Activated CD8-positive, alpha-beta T cell treated with anti-CD3 and anti-CD28 coated beads, Interleukin-2, amount 10 ng/mL, durations not matched to agents 7 days and 5 days (primary cell): ENCODE data around the gene KAT8. TPM values are rescaled to one million over a fixed set of nuclear protein-coding genes. Genes with fewer than 3 reads are reported as not detected.
"Not testable (repeated sequence)": the region's sequence is repeated elsewhere in the genome, so short reads cannot be mapped to it uniquely, and the experiment has no call there.

Source experiments
- ATAC-seq: fragments of 150-1000 bp; cut with Tn5 transposase; one replicate; pipeline ENCODE4 v1.10.0; 2021; ENCODE audit warnings: moderate library complexity
- CTCF ChIA-PET: fragments of 350-600 bp; sonication (Branson Sonifier 250); formaldehyde crosslinking; loops from one replicate; lab custom pipeline; 2021; ENCODE audit warnings: antibody characterized with exemption; lab: Charles Lee
- POLR2A ChIA-PET: fragments of 350-600 bp; sonication (Branson Sonifier 250); formaldehyde crosslinking; loops from one replicate; lab custom pipeline; 2021; ENCODE audit warnings: antibody characterized with exemption; lab: Charles Lee
- DNase-seq: peaks from one replicate; pipeline ENCODE4 v3.0.0-alpha.2; 2020
- H3K27ac Mint-ChIP-seq: one replicate; pipeline ENCODE4 v1.8.0; 2021; ENCODE audit warnings: mild to moderate bottlenecking, mixed read lengths
- H3K27me3 Mint-ChIP-seq: one replicate; pipeline ENCODE4 v1.8.0; 2021; ENCODE audit warnings: low read depth, mixed read lengths
- H3K36me3 Mint-ChIP-seq: one replicate; pipeline ENCODE4 v1.8.0; 2021; ENCODE audit warnings: low read depth, mixed read lengths
- H3K4me1 Mint-ChIP-seq: one replicate; pipeline ENCODE4 v1.8.0; 2021; ENCODE audit warnings: low read depth, mixed read lengths
- H3K4me3 Mint-ChIP-seq: one replicate; pipeline ENCODE4 v1.8.0; 2021; ENCODE audit warnings: mild to moderate bottlenecking, mixed read lengths
- H3K9me3 Mint-ChIP-seq: one replicate; pipeline ENCODE4 v1.8.0; 2022; ENCODE audit warnings: mixed read lengths; ENCODE audit not compliant: insufficient read depth
- total RNA-seq, 2 experiments: library from RNA; stranded (reverse); gene quantifications; one replicate each; pipeline ENCODE4 v1.2.3, GENCODE V29; 2021

Gene KAT8
- total RNA-seq, 2 experiments from 2014 or later = 58.6 to 63.8 TPM

- POLR2A ChIA-PET = interaction anchor here (0.9 to 1.2 kb wide), 2 partner anchors 23 to 27 kb away, joined by 4 read pairs; partner anchors contain the start of gene FUS
- DNase-seq (no peak), ATAC-seq (no peak)
- Mint-ChIP-seq H3K4me1 (peaks cover 12% of the 10 kb centered on the region), H3K9me3 (no peaks in the 10 kb centered on the region), H3K36me3 (no peaks in the 10 kb centered on the region), H3K27ac (no peak overlapping the region), H3K27me3 (peaks cover 11% of the 10 kb centered on the region), H3K4me3 (peak overlapping the region; percentile 1)
- CTCF ChIA-PET = interaction anchor here (0.9 to 8.3 kb wide), 5 partner anchors 10 to 711 kb away, joined by 3 to 71 read pairs (median 6); no protein-coding TSS in a partner anchor
These were observed 39.7 kb downstream of the KAT8 start for GRCh38 chr16:31157136-31157535.

GRCh38 chr16:31167315-31167714 is 49.9 kb downstream of the KAT8 start:
- Mint-ChIP-seq H3K36me3 (no peaks in the 10 kb centered on the region), H3K4me3 (no peak overlapping the region), H3K9me3 (no peaks in the 10 kb centered on the region), H3K4me1 (peaks cover 3% of the 10 kb centered on the region), H3K27ac (no peak overlapping the region), H3K27me3 (peaks cover 3% of the 10 kb centered on the region)
- ATAC-seq (no peak), DNase-seq (no peak)
- ChIA-PET CTCF (interaction anchor here (1.9 kb wide), 1 partner anchor 10 kb away, joined by 6 read pairs; no protein-coding TSS in a partner anchor), POLR2A (interaction anchor here (0.6 kb wide), 2 partner anchors 13 to 211 kb away, joined by 4 to 6 read pairs; no protein-coding TSS in a partner anchor)

GRCh38 chr16:31168848-31169247 is 51.4 kb downstream of the KAT8 start:
- Mint-ChIP-seq H3K27ac (no peak overlapping the region), H3K36me3 (no peaks in the 10 kb centered on the region), H3K4me3 (no peak overlapping the region), H3K9me3 (no peaks in the 10 kb centered on the region), H3K27me3 (no peaks in the 10 kb centered on the region), H3K4me1 (peaks cover 3% of the 10 kb centered on the region)
- ATAC-seq (no peak), DNase-seq (no peak)
- ChIA-PET POLR2A (interaction anchor here (0.5 kb wide), 1 partner anchor 12 kb away, joined by 3 read pairs; no protein-coding TSS in a partner anchor), CTCF (no interaction called here)

- POLR2A ChIA-PET = interaction anchor here (1.3 kb wide), 1 partner anchor 9 kb away, joined by 3 read pairs; the partner anchor contains the start of gene FUS
- H3K4me3 Mint-ChIP-seq, H3K9me3 Mint-ChIP-seq, CTCF ChIA-PET, H3K36me3 Mint-ChIP-seq, DNase-seq, H3K4me1 Mint-ChIP-seq, H3K27ac Mint-ChIP-seq, H3K27me3 Mint-ChIP-seq, ATAC-seq: not testable (repeated sequence)
These were observed 52.6 kb downstream of the KAT8 start for GRCh38 chr16:31170048-31170447.

GRCh38 chr16:31177136-31177535 is 59.7 kb downstream of the KAT8 start:
- Mint-ChIP-seq H3K4me1 (peaks cover 30% of the 10 kb centered on the region), H3K9me3 (no peaks in the 10 kb centered on the region), H3K4me3 (peak overlapping the region; percentile 61), H3K27me3 (no peaks in the 10 kb centered on the region), H3K36me3 (peaks cover 22% of the 10 kb centered on the region), H3K27ac (peak overlapping the region; percentile 95)
- ATAC-seq (peak; percentile 23), DNase-seq (peak; percentile 77)
- POLR2A ChIA-PET = interaction anchor here (0.6 to 4.2 kb wide), 9 partner anchors 9 to 282 kb away, joined by 3 to 23 read pairs (median 5); partner anchors contain the start of genes ARMC5 and KAT8
- CTCF ChIA-PET = interaction anchor here (0.7 to 5.2 kb wide), 10 partner anchors 12 to 283 kb away, joined by 3 to 44 read pairs (median 4); partner anchors contain the start of gene PYCARD

GRCh38 chr16:31179219-31179746 is 61.8 kb downstream of the KAT8 start:
- POLR2A ChIA-PET = interaction anchor here (0.6 to 6.2 kb wide), 35 partner anchors 9 to 694 kb away, joined by 3 to 87 read pairs (median 5); partner anchors contain the start of genes ARMC5, KAT8, PRSS36 and PYCARD
- Mint-ChIP-seq H3K4me1 (peaks cover 50% of the 10 kb centered on the region), H3K27me3 (no peaks in the 10 kb centered on the region), H3K27ac (peak overlapping the region; percentile 97), H3K36me3 (peaks cover 43% of the 10 kb centered on the region), H3K4me3 (peak overlapping the region; percentile 94), H3K9me3 (no peaks in the 10 kb centered on the region)
- peak; percentile 1 for ATAC-seq
- CTCF ChIA-PET = interaction anchor here (0.9 to 5.2 kb wide), 2 partner anchors 36 to 280 kb away, joined by 3 to 44 read pairs; partner anchors contain the start of gene ARMC5
- DNase-seq = no peak

- POLR2A ChIA-PET = interaction anchor here (0.6 to 6.2 kb wide), 49 partner anchors 9 to 695 kb away, joined by 3 to 87 read pairs (median 4); partner anchors contain the start of genes ARMC5, ITGAX, KAT8 and PRSS36
- peak; percentile 92 for DNase-seq
- H3K27me3 Mint-ChIP-seq = no peaks in the 10 kb centered on the region
- CTCF ChIA-PET = interaction anchor here (0.9 to 5.2 kb wide), 2 partner anchors 37 to 279 kb away, joined by 3 to 44 read pairs; partner anchors contain the start of gene ARMC5
- H3K36me3 Mint-ChIP-seq = peaks cover 47% of the 10 kb centered on the region
- peak; percentile 56 for ATAC-seq
- H3K9me3 Mint-ChIP-seq = no peaks in the 10 kb centered on the region
- peaks cover 56% of the 10 kb centered on the region for H3K4me1 Mint-ChIP-seq
- H3K4me3 Mint-ChIP-seq = peak within 1 kb of the TSS; percentile 94
- H3K27ac Mint-ChIP-seq = peak within 1 kb of the TSS; percentile 97
These were observed 62.4 kb downstream of the KAT8 start, which contains the start of gene FUS for GRCh38 chr16:31179747-31180459. FUS (plus strand) TSS chr16:31180139; CDS start chr16:31180215, 76 bp downstream.

Other genes with a start within 250 kb of the KAT8 start
- 10 to 100 TPM; 30.3 to 34.5 TPM for gene BCL7C, start 223.6 kb upstream of the KAT8 start, total RNA-seq
- gene CTF1, start 221.1 kb upstream of the KAT8 start, total RNA-seq = under 1 TPM; 0.23 to 0.34 TPM
- 10 to 100 TPM; 22.7 to 23.1 TPM for gene FBXL19, start 194.1 kb upstream of the KAT8 start, total RNA-seq
- gene ORAI3, start 168.6 kb upstream of the KAT8 start, total RNA-seq = 10 to 100 TPM; 21.4 to 23.1 TPM
- 10 to 100 TPM; 25.6 to 28.4 TPM for gene SETD1A, start 159.9 kb upstream of the KAT8 start, total RNA-seq
- 1 to 10 TPM; 6.3 to 7.8 TPM for gene HSD3B7, start 132.5 kb upstream of the KAT8 start, total RNA-seq
- 1 to 10 TPM; 1.7 to 2.2 TPM for gene STX1B, start 107.0 kb upstream of the KAT8 start, total RNA-seq
- 10 to 100 TPM; 46.4 to 53.5 TPM for gene STX4, start 84.1 kb upstream of the KAT8 start, total RNA-seq
- 10 to 100 TPM; 20.8 to 22.2 TPM for gene ZNF668, start 43.4 kb upstream of the KAT8 start, total RNA-seq
- 10 to 100 TPM; 26.0 to 30.3 TPM for gene ZNF646, start 43.2 kb upstream of the KAT8 start, total RNA-seq
- 1 to 10 TPM; 5.3 to 6.8 TPM for gene PRSS53, start 28.7 kb upstream of the KAT8 start, total RNA-seq
- 10 to 100 TPM; 71.6 to 78.8 TPM for gene VKORC1, start 22.9 kb upstream of the KAT8 start, total RNA-seq
- 10 to 100 TPM; 38.9 TPM for gene BCKDK, start 9.3 kb upstream of the KAT8 start, total RNA-seq
- not detected for gene PRSS8, start 18.1 kb downstream of the KAT8 start, total RNA-seq
- 1 to 10 TPM in 1 of 2 experiments, under 1 TPM in 1; 0.95 to 1.3 TPM for gene PRSS36, start 32.4 kb downstream of the KAT8 start, total RNA-seq
- gene FUS, start 62.5 kb downstream of the KAT8 start, total RNA-seq = 100 to 1,000 TPM; 536 to 569 TPM
- gene PYCARD, start 85.1 kb downstream of the KAT8 start, total RNA-seq = 10 to 100 TPM; 97.7 to 99.5 TPM
- gene TRIM72, start 96.5 kb downstream of the KAT8 start, total RNA-seq = not detected
- gene PYDC1, start 99.5 kb downstream of the KAT8 start, total RNA-seq = not detected
- 10 to 100 TPM; 15.3 to 17.7 TPM for gene ITGAM, start 142.3 kb downstream of the KAT8 start, total RNA-seq
- gene ITGAX, start 237.5 kb downstream of the KAT8 start, total RNA-seq = 10 to 100 TPM; 22.7 to 25.0 TPM